GM21723 (cell line): Measurements from ENCODE around the gene SLCO4A1.

Source experiments
- ATAC-seq: cut with Tn5 transposase; IDR thresholded peaks from one replicate; pipeline ENCODE4 v1.9.1; 2021; ENCODE audit warnings: mild to moderate bottlenecking, moderate library complexity; ENCODE audit not compliant: unreplicated experiment

The SLCO4A1 gene

GRCh38 chr20:62650551-62651284, 8.4 kb downstream of the SLCO4A1 start:
- no peak for ATAC-seq

- ATAC-seq = peak; percentile 58
Observed at GRCh38 chr20:62651285-62652021, 9.2 kb downstream of the SLCO4A1 start.

- ATAC-seq = no peak
Observed at GRCh38 chr20:62652041-62652893, 10.0 kb downstream of the SLCO4A1 start.

- no peak for ATAC-seq
Observed at GRCh38 chr20:62652894-62653305, 10.6 kb downstream of the SLCO4A1 start.

- no peak for ATAC-seq
Observed at GRCh38 chr20:62653373-62653772, 11.1 kb downstream of the SLCO4A1 start.

- no peak for ATAC-seq
Observed at GRCh38 chr20:62653951-62654685, 11.8 kb downstream of the SLCO4A1 start.

GRCh38 chr20:62655282-62656196, 13.2 kb downstream of the SLCO4A1 start:
- ATAC-seq = no peak

GRCh38 chr20:62656197-62656918, 14.1 kb downstream of the SLCO4A1 start:
- no peak for ATAC-seq

- no peak for ATAC-seq
Observed at GRCh38 chr20:62656919-62657588, 14.8 kb downstream of the SLCO4A1 start.

- no peak for ATAC-seq
Observed at GRCh38 chr20:62657589-62657942, 15.3 kb downstream of the SLCO4A1 start.

GRCh38 chr20:62657956-62658355, 15.7 kb downstream of the SLCO4A1 start:
- no peak for ATAC-seq

GRCh38 chr20:62658593-62659178, 16.4 kb downstream of the SLCO4A1 start:
- no peak for ATAC-seq

- no peak for ATAC-seq
Observed at GRCh38 chr20:62659488-62660239, 17.4 kb downstream of the SLCO4A1 start.

GRCh38 chr20:62660240-62660615, 17.9 kb downstream of the SLCO4A1 start:
- ATAC-seq = no peak

- ATAC-seq = no peak
Observed at GRCh38 chr20:62660768-62661167, 18.5 kb downstream of the SLCO4A1 start.

- ATAC-seq = no peak
Observed at GRCh38 chr20:62661647-62662046, 19.3 kb downstream of the SLCO4A1 start.

- ATAC-seq = no peak
Observed at GRCh38 chr20:62662422-62662821, 20.1 kb downstream of the SLCO4A1 start.
